Measurements from ENCODE around the gene MAGEH1. TPM values are rescaled to one million over a fixed set of nuclear protein-coding genes. Genes with fewer than 3 reads are reported as not detected.
A peak's percentile ranks its signal among the peaks of the same experiment; 100 is the strongest.

Gene MAGEH1
- total RNA-seq, 6 experiments from 2014 or later, result 20.6 to 25.3 (median 24.9) TPM

DNA sequence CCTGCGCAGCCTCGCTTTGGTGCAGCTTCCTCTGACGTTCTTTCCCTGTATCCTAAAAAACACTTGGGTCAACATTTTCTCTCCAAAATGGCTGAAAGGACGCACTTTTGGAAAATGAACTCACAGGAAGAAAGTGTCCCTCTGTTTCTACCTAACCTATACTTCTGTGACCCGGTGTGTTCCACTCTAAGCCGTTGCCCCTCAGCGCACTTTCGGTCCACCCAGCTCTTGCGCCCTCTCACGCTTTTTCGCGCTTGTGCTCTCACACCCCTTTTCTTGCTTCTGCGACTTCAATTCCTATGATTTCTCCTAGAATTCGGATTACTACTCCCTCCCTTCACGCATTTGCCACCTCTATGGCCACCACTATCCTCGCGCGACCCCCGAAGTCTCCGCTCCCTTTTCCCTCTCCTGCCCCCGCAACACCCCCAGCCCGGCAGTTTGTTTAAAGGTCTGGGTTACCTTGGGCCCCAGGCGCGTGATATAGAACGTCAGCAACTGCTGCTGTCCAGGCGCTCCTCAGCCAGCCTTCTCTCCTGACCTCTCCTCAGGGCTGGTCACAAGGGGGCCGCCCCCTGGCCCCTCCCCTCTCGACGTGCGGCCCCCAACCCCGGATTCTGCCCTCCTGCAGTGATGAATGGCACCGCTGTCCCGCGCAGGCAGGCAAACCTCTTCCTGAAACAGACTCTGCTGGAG is 37.5 kb downstream of the MAGEH1 start, which contains the start of gene USP51:
Gene USP51, minus strand, starts transcription at position 535 of the 696 bp plus-strand sequence. CDS start 909 bp downstream, outside the sequence.
- H3K4me3 Mint-ChIP-seq, result peak within 1 kb of the TSS; percentile 93
- H3K27ac Mint-ChIP-seq, result peak within 1 kb of the TSS; percentile 94
- H3K27me3 Mint-ChIP-seq (ENCODE audit: insufficient read depth), result no peaks in the 10 kb centered on the region
- H3K4me1 Mint-ChIP-seq (ENCODE audit: low read depth), result peaks cover 5% of the 10 kb centered on the region; the same call in 1 of the 2 replicates
- no peaks in the 10 kb centered on the region for H3K36me3 Mint-ChIP-seq (ENCODE audit: low read depth)
- no peak for DNase-seq
- TF ChIP-seq, protein P1, sequence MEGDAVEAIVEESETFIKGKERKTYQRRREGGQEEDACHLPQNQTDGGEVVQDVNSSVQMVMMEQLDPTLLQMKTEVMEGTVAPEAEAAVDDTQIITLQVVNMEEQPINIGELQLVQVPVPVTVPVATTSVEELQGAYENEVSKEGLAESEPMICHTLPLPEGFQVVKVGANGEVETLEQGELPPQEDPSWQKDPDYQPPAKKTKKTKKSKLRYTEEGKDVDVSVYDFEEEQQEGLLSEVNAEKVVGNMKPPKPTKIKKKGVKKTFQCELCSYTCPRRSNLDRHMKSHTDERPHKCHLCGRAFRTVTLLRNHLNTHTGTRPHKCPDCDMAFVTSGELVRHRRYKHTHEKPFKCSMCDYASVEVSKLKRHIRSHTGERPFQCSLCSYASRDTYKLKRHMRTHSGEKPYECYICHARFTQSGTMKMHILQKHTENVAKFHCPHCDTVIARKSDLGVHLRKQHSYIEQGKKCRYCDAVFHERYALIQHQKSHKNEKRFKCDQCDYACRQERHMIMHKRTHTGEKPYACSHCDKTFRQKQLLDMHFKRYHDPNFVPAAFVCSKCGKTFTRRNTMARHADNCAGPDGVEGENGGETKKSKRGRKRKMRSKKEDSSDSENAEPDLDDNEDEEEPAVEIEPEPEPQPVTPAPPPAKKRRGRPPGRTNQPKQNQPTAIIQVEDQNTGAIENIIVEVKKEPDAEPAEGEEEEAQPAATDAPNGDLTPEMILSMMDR (IDR thresholded peaks at IDR 0.05), result peak; percentile 38
- H3K9me3 Mint-ChIP-seq, result no peaks in the 10 kb centered on the region

DNA sequence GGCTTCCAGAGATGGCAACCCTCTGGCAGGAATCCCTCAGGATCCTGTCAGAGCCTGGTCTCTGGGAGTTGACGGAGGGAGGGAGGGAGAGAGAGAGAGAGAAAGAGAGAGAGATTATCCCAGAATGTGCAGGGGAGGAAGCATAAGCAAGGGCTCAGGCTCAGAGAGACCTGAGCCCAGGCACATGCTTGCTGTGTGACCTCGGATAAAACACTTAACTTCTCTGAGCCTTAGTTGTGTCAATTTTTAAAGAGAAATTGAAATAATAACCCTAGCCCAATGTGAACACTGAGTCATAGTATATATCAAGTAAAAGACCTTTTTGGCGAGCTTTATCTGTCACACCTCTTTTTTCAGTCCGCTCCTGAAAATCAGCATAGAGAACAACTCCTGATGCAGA is 38.2 kb downstream of the MAGEH1 start:
- Mint-ChIP-seq H3K36me3 (ENCODE audit: low read depth) (no peaks in the 10 kb centered on the region), H3K27me3 (ENCODE audit: insufficient read depth) (no peaks in the 10 kb centered on the region), H3K9me3 (no peaks in the 10 kb centered on the region), H3K4me3 (peak overlapping the region; percentile 93), H3K4me1 (ENCODE audit: low read depth) (peaks cover 5% of the 10 kb centered on the region; the same call in 1 of the 2 replicates), H3K27ac (peak overlapping the region; percentile 94; the same call in 1 of the 2 replicates)
- no peak for DNase-seq
- TF ChIP-seq, protein P1 (IDR thresholded peaks at IDR 0.05), result no peak

DNA sequence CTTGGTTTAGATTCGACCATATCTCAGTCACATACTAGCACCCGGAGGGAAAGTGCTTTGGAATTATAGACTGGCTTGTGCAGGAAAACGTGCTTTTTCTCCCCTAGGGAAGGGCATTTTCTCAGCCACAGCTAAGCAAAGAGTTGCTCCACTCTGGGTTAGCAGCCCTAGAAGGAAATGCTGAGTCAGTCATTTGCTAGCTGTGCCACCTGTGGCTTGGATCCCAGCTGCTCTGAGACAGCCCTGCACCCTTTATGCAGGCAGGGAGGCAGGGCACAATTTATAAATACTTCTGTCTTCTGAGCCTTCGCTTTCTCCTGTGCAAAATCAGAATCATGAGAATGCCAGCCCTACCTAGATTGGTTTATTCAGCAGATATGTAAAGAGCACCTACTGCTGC is 39.0 kb downstream of the MAGEH1 start:
- Mint-ChIP-seq H3K4me3 (no peak overlapping the region), H3K9me3 (no peaks in the 10 kb centered on the region), H3K27ac (no peak overlapping the region), H3K36me3 (ENCODE audit: low read depth) (no peaks in the 10 kb centered on the region), H3K4me1 (ENCODE audit: low read depth) (peaks cover 5% of the 10 kb centered on the region; the same call in 1 of the 2 replicates), H3K27me3 (ENCODE audit: insufficient read depth) (no peaks in the 10 kb centered on the region)
- TF ChIP-seq, protein P1 (IDR thresholded peaks at IDR 0.05), result no peak
- no peak for DNase-seq

Small RNA genes lying within 50 kb of the gene (microRNA-seq; reads per million reads assigned to microRNA genes)
- gene MIR4536-1, result not detected
- gene MIR4536-2, result not detected

Other genes starting within 250 kb of the MAGEH1 start
- gene PAGE5, start 231.8 kb upstream of the MAGEH1 start, total RNA-seq (2021; fragmentation: NEBNext Ultra II Directional; extraction: Animal tissue kit (Norgen Biotek cat#: 25700)), result 1 to 10 TPM in 3 of 6 experiments, under 1 TPM in 1, not detected in 2; 0.60 to 1.3 (median 1.2) TPM
- gene PAGE3, start 187.2 kb upstream of the MAGEH1 start, total RNA-seq (2021; fragmentation: NEBNext Ultra II Directional; extraction: Animal tissue kit (Norgen Biotek cat#: 25700)), result not detected
- 1 to 10 TPM in 3 of 6 experiments, under 1 TPM in 3; 0.73 to 1.2 (median 1.0) TPM for gene USP51, start 37.7 kb downstream of the MAGEH1 start, total RNA-seq (2021; fragmentation: NEBNext Ultra II Directional; extraction: Animal tissue kit (Norgen Biotek cat#: 25700))
- gene FOXR2, start 171.3 kb downstream of the MAGEH1 start, total RNA-seq (2021; fragmentation: NEBNext Ultra II Directional; extraction: Animal tissue kit (Norgen Biotek cat#: 25700)), result not detected